Heart right ventricle (tissue), 16 donors: ENCODE data around the gene OIP5. TPM values are rescaled to one million over a fixed set of nuclear protein-coding genes. Genes with fewer than 3 reads are reported as not detected.

ENCODE experiments used
- ATAC-seq, 8 donors: fragments of 200-7000 bp; cut with Tn5 transposase; one replicate each; pipeline ENCODE4 v1.9.1; 2020; ENCODE audit warnings: mild to moderate bottlenecking in 8 of 8, moderate library complexity in 8 of 8, moderate number of reproducible peaks in 1 of 8
- DNase-seq, 2 donors: peaks; one replicate each; pipeline ENCODE4 v3.0.0-alpha.2; 2020
- H3K27ac ChIP-seq, 10 donors: fragments of 200-600 bp; sonication (generic) in 2 of 10; one replicate each; pipeline versions ENCODE4 v1.5.0 to v1.8.0; 2020 to 2022; ENCODE audit warnings: mild to moderate bottlenecking in 3 of 10
- H3K27me3 ChIP-seq, 7 donors: fragments of 200-600 bp; one replicate each; pipeline ENCODE4 v1.8.0; 2021 to 2022; ENCODE audit warnings: mild to moderate bottlenecking in 2 of 7
- H3K36me3 ChIP-seq, 9 donors: fragments of 200-600 bp; sonication (generic) in 1 of 9; one replicate each; pipeline versions ENCODE4 v1.5.0 to v1.8.0; 2020 to 2022; ENCODE audit warnings: mild to moderate bottlenecking in 2 of 9
- H3K4me1 ChIP-seq, 9 donors: fragments of 200-600 bp; sonication (generic) in 1 of 9; one replicate each; pipeline versions ENCODE4 v1.5.0 to v1.8.0; 2020 to 2022; ENCODE audit warnings: mild to moderate bottlenecking in 4 of 9
- H3K4me3 ChIP-seq, 10 donors: fragments of 200-600 bp; sonication (generic) in 2 of 10; one replicate each; pipeline versions ENCODE4 v1.5.0 to v1.8.0; 2020 to 2022; ENCODE audit warnings: mild to moderate bottlenecking in 7 of 10, moderate library complexity in 2 of 10
- H3K9me3 ChIP-seq, 11 donors: fragments of 200-600 bp in 10 of 11; sonication (generic) in 2 of 11; one replicate each; pipeline versions ENCODE4 v1.5.0 to v1.8.0; 2013 to 2022; ENCODE audit warnings: mild to moderate bottlenecking in 2 of 11, control low read depth in 1 of 11, moderate library complexity in 1 of 11
- WGBS, 2 donors: extraction: QIAGEN DNeasy Blood & Tissue Kit; methylation state at CpG; one replicate each; pipeline ENCODE4 v1.1.7; 2013; ENCODE audit warnings: inconsistent platforms in 1 of 2; 5-methylcytosine and 5-hydroxymethylcytosine counted together
- intact Hi-C, 10 donors: fragments of 100-400 bp; cut with DNase I; formaldehyde crosslinking; loops; one replicate each; pipeline versions ENCODE4 v1.11.1 to v1.14.2; 2022
- polyA plus RNA-seq, 2 donors: library from polyadenylated mRNA; stranded (reverse); fragments of 200-250 nt; gene quantifications; one replicate each; pipeline ENCODE4 v1.2.3, GENCODE V29; 2013
- total RNA-seq, 10 donors: library from RNA; stranded (reverse); fragmentation: NEBNext Ultra II Directional in 3 of 10; extraction: Animal tissue kit (Norgen Biotek cat#: 25700) in 3 of 10; gene quantifications; one replicate each; pipeline versions ENCODE4 v1.2.1 to v1.2.4, GENCODE V29; 2021 to 2023
- TF ChIP-seq, protein P1 (sequence below), 9 donors: fragments of 200-600 bp; sonication (generic) in 2 of 9; IDR thresholded peaks; one replicate each; pipeline versions ENCODE4 v1.5.0 to v1.8.0; 2021 to 2022; ENCODE audit warnings: antibody characterized with exemption in 9 of 9, mild to moderate bottlenecking in 5 of 9, moderate library complexity in 1 of 9
- donor health status: Arrhythmogenic right ventricular cardiomyopathy.
- donor health status: ischemic (EF 13 %, LVEDD 7.1; RV severe dilation, severe dysfunction).
- donor health status: healthy with polysubstance abuse.
- donor health status: DM: no; HTN: yes; CAD: no.
- donor health status: DM: no; HTN: no; CAD: no.
- donor health status: ischemic (EF 25% LVEDD 6.9; RV normal size, moderate dysfunction).
- donor health status: ischemic (EF 25% LVEDD 5.7; RV mildly dilated, moderate dysfunction).
- donor health status: healthy.
- donor health status: DM: yes; HTN: yes; CAD: no.
- donor health status: Ischemic cardiomyopathy.
- donor health status: ischemic (EF 35%, LVEDD 5.7; RV mildly dilated, moderate dysfunction).
- donor health status: nonischemic (EF 11% LVEDD 7.7; RV severe dilation, severe dysfunction).
- donor health status: DM: yes; HTN: yes; CAD: no.
- donor health status: PGD.
- donor health status: ischemic (EF 29% LVEDD 5.4; RV normal size, mild dysfunction).
- donor health status: nonischemic (EF 23%, LVEDD 6.1; RV moderate dilation, normal function).

OIP5 gene
- total and polyA plus RNA-seq, 12 donors: 0.18 to 1.0 (median 0.28) TPM; not detected in 6

DNA sequence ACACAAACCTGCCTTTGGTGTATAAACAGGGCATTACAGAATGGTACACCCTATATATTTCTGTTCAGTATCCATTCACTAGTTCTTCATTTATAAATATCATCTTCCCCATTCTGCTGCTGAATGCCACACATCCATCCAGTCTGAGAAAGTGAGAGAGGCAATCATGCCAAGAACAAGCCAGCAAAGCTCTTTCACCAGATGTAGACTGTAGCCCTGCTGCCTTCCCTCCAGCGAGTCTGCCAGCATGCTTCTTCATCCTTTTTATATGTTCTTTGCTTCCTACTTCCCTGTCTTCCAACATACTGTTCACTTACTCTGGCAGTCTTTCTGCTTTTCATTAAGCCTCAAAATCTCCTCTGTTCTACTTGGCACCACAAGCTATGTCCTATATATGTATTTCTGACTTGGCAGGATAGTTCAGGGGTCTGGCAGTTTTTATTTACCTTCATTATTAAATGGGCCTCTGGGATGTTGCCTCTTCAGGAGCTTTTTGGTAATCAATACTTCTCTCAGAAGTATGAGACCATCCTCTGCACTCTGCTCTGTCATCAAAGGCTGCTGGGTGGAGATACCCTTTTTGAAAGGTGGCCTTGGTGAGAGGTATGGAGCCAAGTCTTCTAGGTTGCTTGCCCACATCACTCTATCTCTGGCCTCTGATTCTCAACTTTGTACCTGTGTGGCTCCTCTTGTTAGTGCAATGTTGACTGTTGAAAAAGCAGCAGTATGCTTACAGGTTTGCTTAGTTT, 52.7 kb downstream of the OIP5 start:
- Histone ChIP-seq H3K36me3 (peaks cover 0 to 61% (median 19%) of the 10 kb centered on the region in 9 donors), H3K27me3 (no peaks in the 10 kb centered on the region), H3K9me3 (no peaks in the 10 kb centered on the region), H3K4me1 (peaks cover 0 to 8% (median 1%) of the 10 kb centered on the region in 9 donors), H3K27ac (no peak overlapping the region), H3K4me3 (no peak overlapping the region)
- WGBS, 2 donors: 86 to 100% methylated on average over 1 of the region's 1 CpG
- intact Hi-C loops: loop anchor here in 2 of 10 donors (5.0 kb wide), 2 partner anchors 47 to 53 kb away; partner anchors contain the start of genes CHP1 (in 1 of the 2), EXD1 (in 1 of the 2), NUSAP1 (in 1 of the 2) and OIP5 (in 1 of the 2)
- no peak for ATAC-seq
- DNase-seq: no peak
- TF ChIP-seq, protein P1, sequence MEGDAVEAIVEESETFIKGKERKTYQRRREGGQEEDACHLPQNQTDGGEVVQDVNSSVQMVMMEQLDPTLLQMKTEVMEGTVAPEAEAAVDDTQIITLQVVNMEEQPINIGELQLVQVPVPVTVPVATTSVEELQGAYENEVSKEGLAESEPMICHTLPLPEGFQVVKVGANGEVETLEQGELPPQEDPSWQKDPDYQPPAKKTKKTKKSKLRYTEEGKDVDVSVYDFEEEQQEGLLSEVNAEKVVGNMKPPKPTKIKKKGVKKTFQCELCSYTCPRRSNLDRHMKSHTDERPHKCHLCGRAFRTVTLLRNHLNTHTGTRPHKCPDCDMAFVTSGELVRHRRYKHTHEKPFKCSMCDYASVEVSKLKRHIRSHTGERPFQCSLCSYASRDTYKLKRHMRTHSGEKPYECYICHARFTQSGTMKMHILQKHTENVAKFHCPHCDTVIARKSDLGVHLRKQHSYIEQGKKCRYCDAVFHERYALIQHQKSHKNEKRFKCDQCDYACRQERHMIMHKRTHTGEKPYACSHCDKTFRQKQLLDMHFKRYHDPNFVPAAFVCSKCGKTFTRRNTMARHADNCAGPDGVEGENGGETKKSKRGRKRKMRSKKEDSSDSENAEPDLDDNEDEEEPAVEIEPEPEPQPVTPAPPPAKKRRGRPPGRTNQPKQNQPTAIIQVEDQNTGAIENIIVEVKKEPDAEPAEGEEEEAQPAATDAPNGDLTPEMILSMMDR (IDR thresholded peaks at IDR 0.05): no peak

DNA sequence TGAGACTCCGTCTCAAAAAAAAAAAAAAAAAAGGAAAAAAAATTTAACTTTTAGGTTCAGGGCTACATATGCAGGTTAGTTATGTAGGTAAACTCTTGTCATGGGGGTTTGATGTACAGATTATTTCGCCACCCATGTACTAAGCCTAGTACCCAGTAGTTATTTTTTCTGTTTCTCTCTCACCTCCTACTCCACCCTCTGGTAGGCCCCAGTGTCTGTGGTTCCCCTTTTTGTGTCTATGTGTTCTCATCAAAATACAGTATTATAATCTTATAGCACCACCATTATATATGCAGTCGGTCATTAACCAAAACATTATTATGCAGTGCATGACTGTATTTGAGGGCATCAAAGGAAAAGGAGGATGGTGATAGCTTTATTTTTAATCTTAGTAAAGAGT, 54.1 kb downstream of the OIP5 start:
- Histone ChIP-seq H3K4me3 (no peak overlapping the region), H3K36me3 (peaks cover 0 to 75% (median 22%) of the 10 kb centered on the region in 9 donors), H3K27ac (no peak overlapping the region), H3K4me1 (peaks cover 0 to 5% (median 0%) of the 10 kb centered on the region in 9 donors), H3K27me3 (no peaks in the 10 kb centered on the region), H3K9me3 (no peaks in the 10 kb centered on the region)
- DNase-seq (no peak), ATAC-seq (no peak)
- TF ChIP-seq, protein P1 (IDR thresholded peaks at IDR 0.05): no peak
- 88 to 91% methylated on average over 3 of the region's 3 CpGs for WGBS, 2 donors
- intact Hi-C loops: no loop called here

DNA sequence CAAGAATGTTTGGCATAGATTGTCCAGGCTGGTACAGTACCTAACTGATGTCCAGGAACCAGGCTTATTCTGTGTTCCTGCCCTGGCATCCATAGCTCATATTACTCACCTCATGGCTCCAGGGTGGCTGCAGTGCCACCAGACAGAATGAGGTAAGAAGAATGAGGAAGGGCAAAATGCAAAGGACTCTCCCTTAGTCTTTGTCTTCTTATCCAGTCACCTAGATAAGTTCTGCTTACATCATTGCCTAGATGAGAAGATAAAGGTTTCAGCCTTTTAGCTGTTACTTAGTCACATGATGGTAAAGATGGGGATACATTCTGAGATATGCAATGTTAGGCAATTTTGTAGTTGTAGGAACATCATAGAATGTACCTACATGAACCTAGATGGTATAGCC, 55.6 kb downstream of the OIP5 start:
- TF ChIP-seq, protein P1 (IDR thresholded peaks at IDR 0.05): no peak
- intact Hi-C loops: no loop called here
- peaks cover 0 to 89% (median 34%) of the 10 kb centered on the region in 9 donors for H3K36me3 ChIP-seq
- H3K4me1 ChIP-seq: no peaks in the 10 kb centered on the region
- no peak for ATAC-seq
- H3K27me3 ChIP-seq: no peaks in the 10 kb centered on the region
- no peak overlapping the region for H3K4me3 ChIP-seq
- DNase-seq: no peak
- H3K9me3 ChIP-seq: no peaks in the 10 kb centered on the region
- no peak overlapping the region for H3K27ac ChIP-seq

DNA sequence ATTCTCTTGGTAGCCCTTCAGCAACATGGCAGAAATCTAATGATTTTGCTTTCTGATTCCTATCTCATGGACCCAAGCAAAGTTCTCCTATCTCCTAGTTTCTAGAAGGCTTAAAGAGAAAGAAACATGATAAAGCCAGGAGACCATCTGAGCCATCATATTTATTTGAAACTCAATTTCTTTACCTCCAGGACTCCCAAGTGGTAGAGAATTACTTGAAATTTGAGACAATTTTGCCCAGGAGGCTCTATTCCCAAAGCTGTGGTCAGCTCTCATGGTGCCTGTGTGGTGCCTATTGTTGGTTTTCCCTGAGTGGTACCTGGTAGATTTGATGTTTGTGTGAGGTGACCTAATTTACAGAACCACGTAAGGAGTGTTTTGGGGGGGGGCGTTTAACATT, 62.5 kb downstream of the OIP5 start:
- no peaks in the 10 kb centered on the region for H3K9me3 ChIP-seq
- DNase-seq: no peak
- intact Hi-C loops: no loop called here
- ATAC-seq: no peak
- 97 to 100% methylated on average over 2 of the region's 2 CpGs for WGBS, 2 donors
- H3K36me3 ChIP-seq: peaks cover 0 to 95% (median 27%) of the 10 kb centered on the region in 9 donors
- H3K27me3 ChIP-seq: no peaks in the 10 kb centered on the region
- H3K4me3 ChIP-seq: no peak overlapping the region
- no peak overlapping the region for H3K27ac ChIP-seq
- no peaks in the 10 kb centered on the region for H3K4me1 ChIP-seq
- TF ChIP-seq, protein P1 (IDR thresholded peaks at IDR 0.05): no peak
